HG02943 (cell line): ENCODE results near the gene MCM5.
"Not testable (repeated sequence)": the region's sequence is repeated elsewhere in the genome, so short reads cannot be mapped to it uniquely, and the experiment has no call there.

ENCODE experiments used
- ATAC-seq: cut with Tn5 transposase; IDR thresholded peaks from one replicate; pipeline ENCODE4 v1.9.1; 2021; ENCODE audit warnings: mild to moderate bottlenecking, low read depth, moderate library complexity; ENCODE audit not compliant: unreplicated experiment

The MCM5 gene

GRCh38 chr22:35449829-35450689, 50.1 kb downstream of the MCM5 start:
- ATAC-seq, result no peak

GRCh38 chr22:35450824-35451569, 51.1 kb downstream of the MCM5 start:
- no peak for ATAC-seq

GRCh38 chr22:35451592-35451991, 51.7 kb downstream of the MCM5 start:
- ATAC-seq, result no peak

- ATAC-seq, result no peak
Measured at GRCh38 chr22:35452351-35452781, 52.4 kb downstream of the MCM5 start.

- ATAC-seq, result no peak
Measured at GRCh38 chr22:35452810-35453743, 53.1 kb downstream of the MCM5 start.

- no peak for ATAC-seq
Measured at GRCh38 chr22:35454416-35455054, 54.6 kb downstream of the MCM5 start.

GRCh38 chr22:35455529-35455928, 55.6 kb downstream of the MCM5 start:
- ATAC-seq, result no peak

GRCh38 chr22:35456757-35457156, 56.8 kb downstream of the MCM5 start:
- no peak for ATAC-seq

GRCh38 chr22:35457729-35458546, 58.0 kb downstream of the MCM5 start:
- ATAC-seq, result no peak

GRCh38 chr22:35458547-35459422, 58.8 kb downstream of the MCM5 start:
- no peak for ATAC-seq

- ATAC-seq, result no peak
Measured at GRCh38 chr22:35459423-35459894, 59.5 kb downstream of the MCM5 start.

- ATAC-seq, result not testable (repeated sequence)
Measured at GRCh38 chr22:35459976-35460375, 60.0 kb downstream of the MCM5 start.

- ATAC-seq, result no peak
Measured at GRCh38 chr22:35460688-35461087, 60.7 kb downstream of the MCM5 start.

GRCh38 chr22:35462498-35463230, 62.7 kb downstream of the MCM5 start:
- ATAC-seq, result no peak

GRCh38 chr22:35463231-35463933, 63.4 kb downstream of the MCM5 start:
- no peak for ATAC-seq

- ATAC-seq, result no peak
Measured at GRCh38 chr22:35464399-35464798, 64.5 kb downstream of the MCM5 start.
